ENCODE data around the gene KRT77.

GRCh38 chr12:52728374-52728773 is 25.1 kb upstream of the KRT77 start:
- TF ChIP-seq CTCF (IDR thresholded peaks at IDR 0.05) (no peak), POLR2A (IDR thresholded peaks at IDR 0.05) (no peak), POLR2AphosphoS5 (IDR thresholded peaks at IDR 0.05) (no peak)

All from gastroesophageal sphincter (tissue), 3 donors.